GM19468 (cell line): ENCODE measurements around the gene ZNF280B.
"Not testable (repeated sequence)": the region's sequence is repeated elsewhere in the genome, so short reads cannot be mapped to it uniquely, and the experiment has no call there.

Experiments used
- ATAC-seq: cut with Tn5 transposase; IDR thresholded peaks from one replicate; pipeline ENCODE4 v1.9.1; 2021; ENCODE audit warnings: mild to moderate bottlenecking, moderate library complexity, moderate number of reproducible peaks; ENCODE audit not compliant: unreplicated experiment; ENCODE audit errors: extremely low read depth

Gene ZNF280B

DNA sequence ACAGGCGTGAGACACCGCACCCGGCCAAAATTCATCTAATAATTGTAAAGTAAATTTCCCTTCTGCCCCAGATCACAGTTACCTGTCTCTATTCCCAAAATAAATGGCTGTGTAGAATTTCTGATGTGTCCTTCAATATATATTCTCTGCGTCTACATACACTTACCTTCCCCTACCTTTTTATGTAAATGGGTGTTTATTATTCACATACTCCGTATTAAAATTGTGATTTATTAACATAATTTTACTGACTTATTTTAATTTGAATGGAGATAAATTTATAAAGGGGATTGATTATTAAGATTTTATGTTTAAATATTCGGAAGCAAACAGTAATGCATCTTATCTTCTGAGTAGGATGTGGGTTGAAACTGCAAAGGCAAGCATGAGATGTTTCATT is 28.0 kb upstream of the ZNF280B start:
- ATAC-seq = no peak

DNA sequence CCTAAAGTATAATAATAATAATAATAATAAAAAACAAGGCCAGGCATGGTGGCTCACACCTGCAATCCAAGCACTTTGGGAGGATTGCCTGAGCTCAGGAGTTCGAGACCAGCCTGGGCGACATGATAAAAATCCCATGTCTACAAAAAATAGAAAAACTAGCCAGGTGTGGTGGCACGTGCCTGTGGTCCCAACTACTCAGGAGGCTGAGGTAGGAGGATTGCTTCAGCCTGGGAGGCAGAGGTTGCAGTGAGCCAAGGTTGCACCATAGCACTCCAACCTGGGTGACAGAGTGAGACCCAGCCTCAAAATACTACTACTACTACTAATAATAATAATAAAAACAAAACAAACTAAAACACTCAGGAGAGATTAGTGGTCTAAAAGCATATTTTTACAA is 27.1 kb upstream of the ZNF280B start:
- ATAC-seq = no peak

DNA sequence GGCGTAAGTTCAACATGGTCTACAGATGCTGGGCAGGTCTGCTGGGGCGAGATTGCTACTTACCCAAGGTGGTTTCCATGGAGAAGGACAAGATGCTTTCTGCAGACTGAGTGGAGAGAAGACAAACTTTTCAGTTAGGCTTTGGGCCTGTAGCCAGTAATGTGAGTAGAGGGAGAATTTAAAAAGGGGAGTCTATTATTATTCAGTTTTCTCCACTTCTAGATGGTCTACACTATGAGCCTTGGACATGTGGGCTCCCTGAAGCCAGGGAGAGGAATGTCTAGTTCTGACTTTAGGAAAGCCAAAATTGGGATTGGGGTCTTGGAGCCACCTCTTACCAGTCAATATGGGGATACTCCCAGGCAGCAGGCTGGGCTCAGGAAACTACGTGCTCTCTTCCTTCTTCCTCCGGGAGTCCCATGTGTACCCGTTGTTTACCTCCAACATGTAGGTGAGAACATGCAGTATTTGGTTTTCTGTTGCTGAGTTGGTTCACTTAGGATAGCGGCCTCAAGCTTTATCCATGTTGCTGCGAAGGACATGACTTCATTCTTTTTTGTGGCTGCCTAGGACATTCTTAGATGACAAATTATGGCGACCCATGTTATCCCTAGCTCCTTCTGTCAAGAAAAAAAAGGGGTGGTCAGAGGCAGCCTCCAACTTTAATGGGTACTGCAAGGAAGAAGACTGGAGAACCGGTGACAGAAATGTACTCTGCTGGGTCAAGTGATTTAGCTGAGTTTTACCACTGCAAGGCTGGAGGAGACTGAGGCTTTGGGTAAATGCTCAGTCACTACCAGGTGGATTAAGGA is 26.3 kb upstream of the ZNF280B start:
- ATAC-seq = no peak

DNA sequence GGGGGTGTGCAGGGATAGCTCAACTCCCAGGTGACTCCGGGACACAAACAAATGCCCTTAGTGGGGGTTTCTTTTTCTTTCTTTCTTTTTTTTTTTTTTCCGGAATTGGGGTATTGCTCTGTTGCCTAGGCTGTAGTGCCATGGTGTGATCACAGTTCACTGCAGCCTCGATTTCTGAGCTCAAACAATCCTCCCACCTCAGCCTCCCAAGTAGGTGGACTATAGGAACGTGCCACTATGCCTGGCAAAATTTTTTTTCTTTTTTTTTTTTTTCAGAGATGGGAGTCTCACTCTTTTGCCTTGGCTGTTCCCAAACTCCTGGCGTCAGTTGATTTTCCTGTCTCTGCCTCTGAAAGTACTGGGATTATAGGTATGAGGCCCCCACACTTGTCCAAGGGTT is 25.3 kb upstream of the ZNF280B start:
- ATAC-seq = no peak

DNA sequence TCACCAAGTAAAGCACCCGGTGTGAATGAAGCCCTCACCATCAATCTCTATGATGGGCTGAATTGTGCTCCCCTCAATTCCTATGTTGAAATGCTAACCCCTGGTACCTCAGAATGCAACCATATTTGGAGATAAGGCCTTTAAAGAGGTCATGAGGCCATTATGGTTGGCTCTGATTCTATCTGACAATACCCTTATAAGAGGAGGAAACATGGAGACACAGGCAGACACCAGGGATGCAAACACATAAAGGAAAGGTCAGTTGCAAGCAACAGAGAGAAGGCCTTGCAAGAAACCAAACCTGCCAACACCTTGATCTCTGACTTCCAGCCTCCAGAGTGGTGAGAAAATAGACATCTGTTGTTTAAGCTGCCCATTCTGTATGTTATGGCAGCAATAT is 24.9 kb upstream of the ZNF280B start:
- no peak for ATAC-seq

DNA sequence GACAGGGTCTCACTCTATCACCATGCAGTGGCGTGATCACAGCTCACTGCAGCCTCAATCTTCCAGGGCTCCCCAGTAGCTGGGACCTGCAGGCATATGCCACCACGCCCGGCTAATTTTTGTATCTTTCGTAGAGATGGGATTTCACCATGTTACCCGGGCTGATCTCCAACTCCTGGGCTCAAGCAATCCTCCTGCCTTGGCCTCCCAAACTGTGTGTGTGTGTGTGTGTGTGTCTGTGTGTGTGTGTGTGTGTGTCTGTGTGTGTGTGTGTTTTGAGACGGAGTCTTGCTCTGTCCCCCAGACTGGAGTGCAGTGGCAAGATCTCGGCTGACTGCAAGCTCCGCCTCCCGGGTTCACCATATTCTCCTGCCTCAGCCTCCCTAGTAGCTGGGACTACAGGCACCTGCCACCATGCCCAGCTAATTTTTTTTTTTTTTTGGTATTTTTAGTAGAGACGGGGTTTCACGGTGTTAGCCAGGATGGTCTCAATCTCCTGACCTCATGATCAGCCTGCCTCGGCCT is 24.1 kb upstream of the ZNF280B start:
- not testable (repeated sequence) for ATAC-seq

DNA sequence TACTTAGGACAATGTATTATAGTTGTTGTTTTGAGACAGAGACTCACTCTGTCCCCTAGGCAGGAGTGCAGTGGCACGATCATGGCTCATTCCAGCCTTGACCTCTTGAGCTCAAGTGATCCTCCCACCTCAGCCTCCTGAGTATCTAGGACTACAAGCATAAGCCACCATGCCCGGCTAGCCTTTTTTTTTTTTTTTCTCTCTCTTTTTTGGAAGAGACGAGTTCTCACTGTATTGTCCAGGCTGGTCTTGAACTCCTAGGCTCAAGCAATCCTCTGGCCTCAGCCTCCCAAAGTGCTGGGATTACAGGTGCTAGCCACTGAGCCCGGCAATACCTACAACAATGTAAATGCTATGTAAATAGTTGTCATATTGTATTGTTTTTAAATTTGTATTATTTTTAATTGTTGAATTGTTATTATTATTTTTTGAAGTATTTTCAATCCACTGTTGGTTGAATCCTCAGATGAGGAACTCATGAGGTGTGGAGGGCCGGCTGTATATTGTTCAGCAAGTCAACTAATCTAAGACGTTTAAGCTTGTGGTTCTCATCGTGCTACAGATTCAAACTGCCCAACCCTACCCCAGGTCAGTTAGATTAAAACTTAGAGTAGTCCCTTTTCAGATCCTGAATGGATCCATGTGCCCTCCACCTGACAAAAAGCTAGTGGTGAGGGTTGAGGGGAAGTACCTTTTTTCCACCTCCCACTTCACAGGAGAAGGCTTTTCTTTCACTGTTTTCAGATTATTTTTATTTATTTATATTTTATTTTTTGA is 23.4 kb upstream of the ZNF280B start:
- no peak for ATAC-seq

DNA sequence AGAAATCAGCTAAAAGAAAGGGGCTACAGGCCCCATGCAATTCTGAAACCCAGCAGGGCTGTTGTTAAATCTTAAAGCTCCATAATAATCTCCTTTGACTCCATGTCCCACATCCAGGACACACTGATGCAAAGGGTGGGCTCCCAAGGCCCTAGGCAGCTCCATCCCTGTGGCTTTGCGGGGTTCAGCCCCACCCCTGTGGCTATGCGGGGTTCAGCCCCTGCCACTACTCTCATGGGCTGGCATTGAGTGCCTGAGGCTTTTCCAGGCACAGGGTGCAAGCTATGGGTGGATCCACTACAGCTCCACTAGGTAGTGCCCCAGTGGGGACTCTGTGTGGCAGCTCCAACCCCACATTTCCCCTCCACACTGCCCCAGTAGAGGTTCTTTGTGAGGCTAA is 20.2 kb upstream of the ZNF280B start:
- no peak for ATAC-seq

DNA sequence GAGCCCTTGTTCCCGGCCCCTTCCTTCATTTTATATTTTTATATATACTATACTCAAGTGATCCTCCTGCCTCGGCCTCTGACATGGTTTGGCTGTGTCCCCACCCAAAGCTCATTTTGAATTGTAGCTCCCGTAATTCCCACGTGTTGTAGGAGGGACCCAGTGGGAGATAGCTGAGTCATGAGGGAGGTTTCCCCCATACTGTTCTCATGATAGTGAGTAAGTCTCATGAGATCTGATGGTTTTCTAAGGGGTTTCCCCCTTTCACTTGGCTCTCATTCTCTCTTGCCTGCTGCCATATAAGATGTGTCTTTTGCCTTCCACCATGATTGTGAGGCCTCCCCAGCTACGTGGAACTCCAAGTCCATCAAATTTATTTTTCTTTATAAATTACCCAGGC is 18.8 kb upstream of the ZNF280B start:
- no peak for ATAC-seq

DNA sequence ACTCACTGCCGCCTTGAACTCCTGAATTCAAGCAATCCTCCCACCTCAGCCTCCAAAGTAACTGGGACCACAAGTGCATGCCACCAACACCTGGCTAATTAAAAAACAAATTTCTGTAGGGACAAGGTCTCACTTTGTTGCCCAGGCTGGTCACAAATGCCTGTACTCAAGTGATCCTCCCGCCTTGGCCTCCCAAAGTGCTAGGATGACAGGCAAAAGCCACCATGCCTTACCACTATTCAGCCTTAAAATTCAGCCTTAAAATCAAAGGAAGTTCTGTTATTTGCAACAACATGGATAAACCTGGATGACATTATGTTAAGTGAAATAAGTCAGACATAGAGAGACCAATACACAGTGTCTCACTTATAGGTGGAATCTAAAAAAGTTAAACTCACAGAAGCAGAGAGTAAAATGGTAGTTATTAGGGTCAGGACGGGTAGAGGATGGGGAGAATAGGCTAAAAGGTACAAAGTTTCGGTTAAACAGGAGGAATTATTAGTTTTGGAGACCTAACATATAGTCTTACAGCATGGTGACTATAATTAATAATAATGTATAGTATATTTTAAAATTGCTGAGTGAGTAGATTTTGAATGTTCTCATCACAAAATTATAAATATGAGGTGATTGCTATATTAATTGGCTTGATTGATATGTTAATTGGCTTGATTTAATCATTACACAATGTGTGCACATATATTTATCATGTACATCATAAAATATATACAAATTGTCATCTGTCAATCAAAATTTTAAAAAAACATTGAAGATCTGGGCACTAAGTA is 17.8 kb upstream of the ZNF280B start:
- ATAC-seq = no peak

DNA sequence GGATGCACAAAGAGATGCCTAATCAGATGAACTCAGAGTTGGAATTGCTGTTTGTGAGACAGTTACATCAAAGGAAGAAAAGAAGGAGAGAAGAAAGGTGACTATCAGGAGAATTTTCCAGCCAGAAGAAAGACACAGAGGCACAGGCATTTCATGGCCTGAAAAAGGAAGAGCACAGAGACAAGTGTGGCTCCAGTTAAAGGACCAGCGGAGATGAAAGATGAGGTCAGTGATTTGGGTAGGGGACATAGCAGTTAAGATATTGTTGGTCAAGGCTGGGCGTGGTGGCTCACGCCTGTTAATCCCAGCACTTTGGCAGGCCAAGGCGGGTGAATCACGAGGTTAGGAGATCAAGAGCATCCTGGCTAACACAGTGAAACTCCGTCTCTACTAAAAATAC is 15.0 kb upstream of the ZNF280B start:
- no peak for ATAC-seq

DNA sequence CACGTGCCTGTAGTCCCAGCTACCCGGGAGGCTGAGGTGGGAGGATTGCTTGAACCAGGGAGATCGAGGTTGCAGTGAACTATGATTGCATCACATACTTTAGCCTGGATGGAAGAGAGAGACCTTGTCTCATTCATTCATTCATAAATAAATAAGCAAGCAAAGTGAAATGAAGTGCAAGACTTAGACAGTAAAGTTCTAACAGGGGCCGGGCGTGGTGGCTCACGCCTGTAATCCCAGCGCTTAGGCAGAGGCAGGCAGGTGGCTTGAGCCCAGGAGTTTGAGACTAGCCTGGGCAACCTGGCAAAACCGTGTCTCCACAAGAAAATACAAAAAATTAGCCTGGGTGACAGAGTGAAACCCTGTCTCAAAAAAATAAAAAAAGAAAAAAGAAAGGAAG is 13.1 kb upstream of the ZNF280B start:
- ATAC-seq = no peak

DNA sequence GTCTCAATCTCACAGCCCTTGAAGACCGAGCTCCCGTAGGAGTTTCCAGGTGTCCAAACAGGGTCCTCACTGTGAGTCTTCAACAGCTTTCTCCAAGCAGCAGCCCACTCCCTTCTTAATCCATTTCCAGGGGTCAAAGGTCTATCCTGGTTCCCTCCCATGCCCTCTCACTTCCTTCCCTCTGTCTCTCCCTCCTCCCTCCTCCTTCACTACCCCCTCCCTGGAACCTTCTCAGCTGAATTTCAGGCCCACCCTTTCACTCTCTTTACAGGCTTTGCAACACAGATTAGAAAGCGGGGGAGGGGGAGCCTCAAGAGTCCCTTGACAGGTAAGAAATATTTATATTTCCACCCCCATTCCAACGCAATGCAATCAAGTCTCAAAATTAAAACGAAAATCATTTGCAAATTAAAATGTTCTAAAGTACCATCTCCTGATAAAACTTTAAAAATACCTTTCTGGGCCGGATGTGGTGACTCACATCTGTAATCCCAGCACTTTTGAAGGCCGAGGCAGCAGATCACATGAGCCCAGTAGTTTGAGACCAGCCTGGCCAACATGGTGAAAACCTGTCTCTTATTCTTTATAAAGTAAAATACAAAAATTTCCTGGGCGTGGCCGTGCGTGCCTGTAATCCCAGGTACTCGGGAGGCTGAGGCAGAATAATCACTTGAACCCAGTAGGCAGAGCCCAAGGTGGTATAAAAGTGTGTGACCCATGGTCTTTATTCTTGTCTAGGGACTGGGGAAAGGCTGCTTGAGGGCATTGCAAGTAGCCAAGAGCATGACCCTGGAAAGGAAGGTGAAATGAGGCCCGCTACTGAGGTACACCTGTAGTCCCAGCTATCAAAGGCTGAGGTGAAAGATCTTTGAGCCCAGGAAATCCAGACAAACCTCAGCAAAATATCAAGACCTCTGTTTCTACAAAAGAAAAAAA is 12.4 kb upstream of the ZNF280B start:
- ATAC-seq = no peak

DNA sequence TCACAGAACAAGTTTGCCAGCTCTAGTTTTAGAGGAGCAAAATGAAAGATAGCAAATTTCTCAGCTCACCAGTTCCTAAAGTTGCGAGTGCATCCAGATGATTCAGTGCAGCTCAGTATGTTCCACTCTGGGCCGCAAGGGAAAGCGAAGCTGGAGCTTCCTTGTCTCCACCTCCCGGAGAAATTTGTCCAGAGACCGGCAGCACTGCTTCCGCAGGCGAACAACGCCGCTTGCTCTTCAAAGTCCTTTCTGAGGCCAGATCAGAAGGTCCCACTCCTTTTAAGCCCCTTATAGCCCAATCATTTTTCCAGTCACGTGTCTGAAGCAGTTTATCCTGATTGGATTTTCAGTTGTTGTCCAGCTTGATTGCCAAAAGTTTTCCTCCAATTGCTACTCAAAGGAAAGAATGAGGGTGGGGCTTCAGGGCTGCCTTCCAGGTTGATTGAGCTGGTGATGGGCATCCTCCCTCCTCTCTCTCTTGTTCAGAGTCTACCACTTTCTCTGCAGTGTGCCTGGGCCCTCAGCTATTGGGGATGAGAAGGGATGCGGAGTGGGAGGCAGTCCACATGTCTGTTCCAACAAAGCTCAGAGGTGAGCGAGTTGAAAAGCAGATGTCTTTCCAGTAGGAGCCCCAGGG is 11.6 kb upstream of the ZNF280B start, which contains the start of gene ZNF280A:
TSS of gene ZNF280A (minus strand) at position 251 of the 637 bp plus-strand sequence. CDS start 4,640 bp downstream, outside the sequence.
- no peak for ATAC-seq

DNA sequence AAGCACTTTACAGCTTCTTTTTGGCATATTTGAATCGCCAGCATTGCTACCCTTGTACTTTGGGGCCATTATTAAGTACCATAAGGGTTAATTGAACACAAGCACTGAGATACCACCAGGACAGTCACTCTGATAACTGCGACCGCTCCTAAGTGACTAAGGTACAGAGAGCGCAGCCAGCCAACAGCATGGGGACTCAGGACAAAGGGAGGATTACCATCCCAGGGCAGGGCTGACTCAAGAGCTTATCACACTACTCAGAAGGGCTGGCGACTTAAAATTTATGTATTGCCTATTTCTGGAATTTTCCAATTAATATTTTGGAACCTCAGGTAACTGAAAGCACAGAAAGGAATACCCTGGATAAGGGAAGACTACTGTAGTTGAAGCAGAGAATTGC is 11.0 kb upstream of the ZNF280B start:
- no peak for ATAC-seq

DNA sequence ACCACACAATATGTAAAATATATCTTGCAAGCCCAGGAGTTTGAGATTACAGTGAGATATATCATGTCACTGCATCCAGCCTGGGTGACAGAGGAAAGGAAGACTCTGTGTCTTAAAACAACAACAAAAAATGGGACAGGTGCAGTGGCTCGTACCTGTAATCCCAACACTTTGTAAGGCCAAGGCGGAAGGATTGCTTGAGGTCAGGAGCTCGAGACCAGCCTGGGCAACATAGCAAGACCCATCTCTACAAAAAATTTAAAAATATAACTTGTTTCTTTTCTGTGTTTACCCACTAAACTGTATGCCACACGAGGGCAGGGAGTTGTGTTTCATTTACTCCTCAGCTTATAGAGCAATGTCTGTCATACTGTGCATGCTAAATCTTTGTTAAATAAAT is 8.4 kb upstream of the ZNF280B start:
- no peak for ATAC-seq

DNA sequence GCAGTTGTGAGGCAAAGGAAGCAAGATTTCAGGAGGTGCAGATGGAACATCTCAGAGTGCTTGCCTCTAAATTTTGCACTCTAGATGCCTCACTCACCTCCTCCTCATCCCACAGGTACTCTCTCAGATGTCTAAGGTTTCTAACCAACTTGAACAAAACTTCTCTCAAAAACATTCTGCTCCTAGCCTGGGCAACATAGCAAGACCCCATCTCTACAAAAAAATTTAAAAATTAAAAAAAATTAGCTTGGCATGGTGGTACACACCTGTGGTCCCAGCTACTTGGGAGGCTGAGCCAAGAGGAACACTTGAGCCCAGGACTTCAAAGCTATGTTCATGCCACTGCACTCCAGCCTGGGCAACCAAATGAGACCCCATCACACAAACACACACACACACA is 7.3 kb upstream of the ZNF280B start:
- no peak for ATAC-seq

DNA sequence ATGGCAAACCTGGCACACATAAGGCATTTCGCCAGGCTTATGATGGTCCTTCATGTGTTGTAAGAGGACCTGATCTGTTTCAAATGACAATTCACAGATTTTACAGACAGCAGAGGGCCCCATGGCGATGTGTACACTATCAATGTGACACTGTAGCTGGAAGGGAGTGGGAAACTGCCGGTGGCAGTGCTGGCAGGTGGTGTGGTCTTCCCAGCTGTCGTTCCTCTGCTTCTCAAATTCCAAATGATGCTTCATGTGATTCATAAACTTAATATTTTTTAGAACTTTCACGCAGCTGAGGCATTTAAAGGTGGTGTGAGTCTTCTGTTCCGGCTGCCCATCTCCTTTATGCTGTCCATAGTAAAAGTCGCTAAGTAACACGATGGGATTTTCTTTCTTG is 5.9 kb upstream of the ZNF280B start:
- not testable (repeated sequence) for ATAC-seq

DNA sequence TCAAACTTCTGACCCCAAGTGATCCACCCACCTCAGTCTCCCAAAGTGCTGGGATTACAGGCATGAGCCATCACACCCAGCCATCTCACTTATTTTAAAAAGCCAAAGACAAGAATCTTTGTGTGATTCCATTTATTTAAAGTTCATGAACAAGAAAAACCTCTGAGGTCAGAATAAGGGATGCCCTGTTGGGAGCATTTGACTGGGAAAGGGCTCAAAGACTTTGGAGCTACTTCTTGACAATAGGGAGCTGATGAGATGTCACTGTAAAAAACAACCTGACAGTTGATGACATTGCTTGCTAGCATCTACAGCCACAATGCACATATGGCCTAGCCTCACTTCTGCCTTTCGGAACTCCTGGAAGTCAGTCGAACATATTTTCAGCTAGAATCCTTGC is 5.1 kb upstream of the ZNF280B start:
- no peak for ATAC-seq
